ENCODE results near the gene PRRG1.
"Not testable (repeated sequence)": the region's sequence is repeated elsewhere in the genome, so short reads cannot be mapped to it uniquely, and the experiment has no call there.

DNA sequence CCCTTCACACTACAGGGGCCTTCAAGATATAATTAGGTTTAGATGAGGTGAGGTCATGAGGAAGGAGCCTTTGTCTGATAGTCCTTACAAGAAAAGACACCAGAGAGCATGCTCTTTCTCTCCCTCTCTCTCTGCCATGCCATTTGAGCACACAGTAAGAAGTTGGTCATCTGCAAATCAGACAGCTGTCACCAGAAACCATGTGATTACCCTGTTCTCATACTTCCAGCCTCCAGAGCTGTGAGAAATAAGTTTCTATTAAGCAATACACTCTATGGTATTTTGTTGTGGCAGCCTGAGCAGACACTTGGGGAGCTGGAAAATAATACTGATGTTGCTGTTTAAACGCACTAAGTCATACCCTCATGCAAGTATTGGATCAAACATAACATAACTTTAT is 148.0 kb downstream of the PRRG1 start:
- not testable (repeated sequence) for TF ChIP-seq EZH2phosphoT487 (IDR thresholded peaks at IDR 0.05; ENCODE audit: borderline replicate concordance, low read depth, low read length)
- TF ChIP-seq, protein P1, sequence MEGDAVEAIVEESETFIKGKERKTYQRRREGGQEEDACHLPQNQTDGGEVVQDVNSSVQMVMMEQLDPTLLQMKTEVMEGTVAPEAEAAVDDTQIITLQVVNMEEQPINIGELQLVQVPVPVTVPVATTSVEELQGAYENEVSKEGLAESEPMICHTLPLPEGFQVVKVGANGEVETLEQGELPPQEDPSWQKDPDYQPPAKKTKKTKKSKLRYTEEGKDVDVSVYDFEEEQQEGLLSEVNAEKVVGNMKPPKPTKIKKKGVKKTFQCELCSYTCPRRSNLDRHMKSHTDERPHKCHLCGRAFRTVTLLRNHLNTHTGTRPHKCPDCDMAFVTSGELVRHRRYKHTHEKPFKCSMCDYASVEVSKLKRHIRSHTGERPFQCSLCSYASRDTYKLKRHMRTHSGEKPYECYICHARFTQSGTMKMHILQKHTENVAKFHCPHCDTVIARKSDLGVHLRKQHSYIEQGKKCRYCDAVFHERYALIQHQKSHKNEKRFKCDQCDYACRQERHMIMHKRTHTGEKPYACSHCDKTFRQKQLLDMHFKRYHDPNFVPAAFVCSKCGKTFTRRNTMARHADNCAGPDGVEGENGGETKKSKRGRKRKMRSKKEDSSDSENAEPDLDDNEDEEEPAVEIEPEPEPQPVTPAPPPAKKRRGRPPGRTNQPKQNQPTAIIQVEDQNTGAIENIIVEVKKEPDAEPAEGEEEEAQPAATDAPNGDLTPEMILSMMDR (conservative IDR thresholded peaks at IDR 0.05; ENCODE audit: low read length) = not testable (repeated sequence)
